Naive B cell (primary cell): ENCODE results near the gene GSTCD. TPM values are rescaled to one million over a fixed set of nuclear protein-coding genes. Genes with fewer than 3 reads are reported as not detected.
"Not testable (repeated sequence)": the region's sequence is repeated elsewhere in the genome, so short reads cannot be mapped to it uniquely, and the experiment has no call there.

ENCODE experiments used
- ATAC-seq, 2 donors: fragments of 150-1000 bp; cut with Tn5 transposase; 2 replicates each; pipeline ENCODE4 v1.10.0; 2021; ENCODE audit warnings: low read depth in 2 of 2, mild to moderate bottlenecking in 2 of 2, moderate library complexity in 2 of 2
- DNase-seq: peaks from one replicate; pipeline ENCODE4 v3.0.0; 2022
- H3K27ac Mint-ChIP-seq, 6 donors: one replicate each; pipeline ENCODE4 v1.8.0; 2020 to 2022; ENCODE audit warnings: mild to moderate bottlenecking in 6 of 6, mixed read lengths in 6 of 6, moderate library complexity in 5 of 6, inconsistent platforms in 2 of 6
- H3K27me3 Mint-ChIP-seq, 3 donors: one replicate each; pipeline ENCODE4 v1.8.0; 2021 to 2022; ENCODE audit warnings: mixed read lengths in 3 of 3, mild to moderate bottlenecking in 1 of 3
- H3K36me3 Mint-ChIP-seq, 2 donors: one replicate each; pipeline ENCODE4 v1.8.0; 2020 to 2022; ENCODE audit warnings: mixed read lengths in 2 of 2, inconsistent platforms in 1 of 2, mild to moderate bottlenecking in 1 of 2
- H3K4me1 Mint-ChIP-seq, 3 donors: one replicate each; pipeline ENCODE4 v1.8.0; 2020 to 2022; ENCODE audit warnings: mixed read lengths in 3 of 3, inconsistent platforms in 1 of 3, mild to moderate bottlenecking in 1 of 3, moderate library complexity in 1 of 3
- H3K4me3 Mint-ChIP-seq, 8 donors: one replicate each; pipeline ENCODE4 v1.8.0; 2020 to 2022; ENCODE audit warnings: mild to moderate bottlenecking in 8 of 8, mixed read lengths in 8 of 8, moderate library complexity in 8 of 8, inconsistent platforms in 2 of 8
- H3K9me3 Mint-ChIP-seq, 7 donors: one replicate each; pipeline ENCODE4 v1.8.0; 2020 to 2022; ENCODE audit warnings: mixed read lengths in 7 of 7, mild to moderate bottlenecking in 5 of 7, inconsistent platforms in 2 of 7, moderate library complexity in 1 of 7
- polyA plus RNA-seq, 6 donors: library from polyadenylated mRNA; unstranded; fragments of 300-500 nt; fragmentation: Illumina TruSeq; gene quantifications; one replicate each; pipeline ENCODE4 v1.2.3, GENCODE V29; 2021; ENCODE audit warnings: low read depth in 6 of 6

GSTCD gene
- polyA plus RNA-seq, 6 donors from 2014 or later = 4.4 to 6.1 (median 4.9) TPM; not detected in 1

DNA sequence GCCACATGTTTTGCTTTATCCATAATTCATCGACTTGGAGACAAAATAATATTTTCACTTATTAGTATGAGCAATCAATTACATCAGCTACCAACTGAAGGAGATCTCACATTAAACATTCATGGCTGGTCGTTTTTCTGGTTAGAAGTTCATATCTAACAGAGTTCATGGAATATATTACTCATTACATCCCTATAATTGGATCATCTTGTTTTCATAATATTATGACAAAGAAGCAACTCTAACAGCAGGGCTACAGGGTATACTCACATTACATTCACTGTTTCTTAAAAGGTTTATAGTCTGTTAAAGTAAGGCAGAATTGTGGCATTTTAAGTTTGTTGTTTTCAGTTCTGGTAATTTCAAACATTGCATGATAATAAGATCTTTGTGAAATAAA lies 33.0 kb downstream of the GSTCD start:
- DNase-seq (no peak), ATAC-seq (no peak)
- H3K4me1 Mint-ChIP-seq = no peaks in the 10 kb centered on the region
- peaks cover 31 to 33% of the 10 kb centered on the region in 2 donors for H3K36me3 Mint-ChIP-seq
- H3K27me3 Mint-ChIP-seq = no peaks in the 10 kb centered on the region
- H3K27ac Mint-ChIP-seq = no peak overlapping the region
- peaks cover 4 to 25% (median 22%) of the 10 kb centered on the region in 7 donors for H3K9me3 Mint-ChIP-seq
- no peak overlapping the region for H3K4me3 Mint-ChIP-seq

DNA sequence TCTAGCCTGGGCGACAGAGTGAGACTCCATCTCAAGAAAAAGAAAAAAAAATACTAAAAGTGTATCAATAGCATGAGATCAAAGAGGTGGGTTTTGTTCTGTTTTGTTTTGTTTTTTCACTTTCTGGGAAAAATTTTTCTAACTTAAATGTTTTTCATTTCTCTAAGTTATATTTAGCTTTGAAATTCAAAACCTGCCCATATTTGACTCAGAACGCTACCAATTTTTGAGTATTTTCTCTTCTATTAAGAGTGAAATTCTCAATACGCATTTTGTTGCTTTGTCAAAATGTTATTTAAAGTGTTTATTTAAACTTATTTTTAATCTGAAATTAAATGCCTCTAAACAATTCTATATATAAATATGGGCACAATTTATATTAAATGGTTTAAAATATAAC lies 39.6 kb downstream of the GSTCD start:
- Mint-ChIP-seq H3K27ac (no peak overlapping the region), H3K9me3 (no peaks in the 10 kb centered on the region), H3K27me3 (no peaks in the 10 kb centered on the region), H3K4me3 (no peak overlapping the region), H3K36me3 (peaks cover 0 to 6% of the 10 kb centered on the region in 2 donors), H3K4me1 (no peaks in the 10 kb centered on the region)
- DNase-seq = no peak
- no peak for ATAC-seq

- H3K9me3 Mint-ChIP-seq = no peaks in the 10 kb centered on the region
- H3K4me1 Mint-ChIP-seq = no peaks in the 10 kb centered on the region
- H3K36me3 Mint-ChIP-seq = no peaks in the 10 kb centered on the region
- ATAC-seq = no peak
- no peak for DNase-seq
- no peak overlapping the region for H3K4me3 Mint-ChIP-seq
- H3K27ac Mint-ChIP-seq = peak overlapping the region in 1 of 6 donors; percentile 28
- no peaks in the 10 kb centered on the region for H3K27me3 Mint-ChIP-seq
Measured at GRCh38 chr4:105751718-105752299, 43.2 kb downstream of the GSTCD start.

DNA sequence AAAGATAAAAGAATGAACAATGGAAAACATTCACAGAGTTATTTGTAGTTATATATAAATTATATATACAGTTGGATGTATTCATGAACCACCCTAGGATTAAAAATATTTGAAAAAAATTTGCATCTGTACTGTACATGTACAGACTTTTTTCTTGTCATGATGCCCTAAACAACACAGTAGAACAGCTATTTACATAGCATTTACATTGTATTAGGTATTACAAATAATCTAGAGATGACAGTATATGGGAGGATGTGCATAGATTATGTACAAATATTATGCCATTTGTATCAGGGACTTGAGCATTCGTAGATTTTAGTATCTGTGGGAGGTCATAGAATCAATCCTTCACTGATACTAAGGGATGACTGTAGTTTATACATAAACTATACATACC lies 44.8 kb downstream of the GSTCD start:
- no peak overlapping the region for H3K27ac Mint-ChIP-seq
- H3K4me3 Mint-ChIP-seq = no peak overlapping the region
- ATAC-seq (no peak), DNase-seq (no peak)
- H3K27me3 Mint-ChIP-seq = no peaks in the 10 kb centered on the region
- peaks cover 0 to 3% (median 0%) of the 10 kb centered on the region in 3 donors for H3K4me1 Mint-ChIP-seq
- H3K36me3 Mint-ChIP-seq = no peaks in the 10 kb centered on the region
- H3K9me3 Mint-ChIP-seq = peaks cover 0 to 1% (median 0%) of the 10 kb centered on the region in 7 donors

DNA sequence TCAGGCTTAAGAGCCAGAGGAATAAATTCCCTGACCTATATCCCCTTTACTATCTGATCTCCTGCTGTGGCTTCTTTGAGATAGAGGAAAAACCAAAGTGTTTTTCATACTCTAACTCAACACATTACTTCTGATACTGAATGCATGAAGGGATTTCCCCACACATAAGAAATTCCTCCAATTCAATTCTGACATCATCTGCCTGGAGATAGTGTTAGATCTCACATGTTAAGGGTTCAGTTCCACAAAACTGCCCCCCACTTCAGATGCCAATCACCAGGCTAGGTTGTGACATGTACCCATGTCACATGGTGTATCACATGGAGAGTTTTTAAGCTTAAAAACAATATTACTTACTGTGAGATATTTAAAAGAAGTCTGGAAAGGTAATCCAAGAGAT lies 46.8 kb downstream of the GSTCD start:
- Mint-ChIP-seq H3K36me3 (no peaks in the 10 kb centered on the region), H3K9me3 (peaks cover 0 to 2% (median 0%) of the 10 kb centered on the region in 7 donors), H3K27me3 (no peaks in the 10 kb centered on the region), H3K27ac (no peak overlapping the region), H3K4me1 (peaks cover 0 to 5% (median 0%) of the 10 kb centered on the region in 3 donors), H3K4me3 (no peak overlapping the region)
- ATAC-seq (no peak), DNase-seq (no peak)

DNA sequence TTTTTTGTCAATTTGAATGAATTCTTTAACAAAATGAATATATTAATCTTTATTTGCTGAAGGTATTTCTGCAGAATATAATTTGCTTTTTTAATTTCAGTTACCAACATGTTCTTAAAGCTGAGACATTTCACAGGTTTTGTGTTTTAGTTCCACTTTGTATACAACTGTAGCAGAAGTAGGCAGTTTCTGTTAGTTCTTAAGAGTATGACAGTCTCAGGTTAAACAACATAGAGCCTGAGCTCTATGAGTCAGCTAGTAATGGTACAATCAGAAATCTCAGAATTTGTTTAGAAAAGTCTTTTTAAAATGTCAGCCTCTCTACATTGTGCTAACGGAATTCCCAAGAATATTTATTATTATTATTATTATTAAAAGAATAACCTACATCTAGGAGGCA lies 50.4 kb downstream of the GSTCD start:
- H3K27ac Mint-ChIP-seq = no peak overlapping the region
- no peak for ATAC-seq

GRCh38 chr4:105765690-105766407 lies 57.3 kb downstream of the GSTCD start:
- no peaks in the 10 kb centered on the region for H3K27me3 Mint-ChIP-seq
- H3K27ac Mint-ChIP-seq = peak overlapping the region in 2 of 6 donors; percentile 49 to 52
- no peak for DNase-seq
- H3K4me3 Mint-ChIP-seq = no peak overlapping the region
- peaks cover 0 to 8% of the 10 kb centered on the region in 2 donors for H3K36me3 Mint-ChIP-seq
- no peak for ATAC-seq
- H3K9me3 Mint-ChIP-seq = peaks cover 0 to 14% (median 5%) of the 10 kb centered on the region in 7 donors
- no peaks in the 10 kb centered on the region for H3K4me1 Mint-ChIP-seq

More for the DNA sequence above, 50.4 kb downstream of the GSTCD start:
- Mint-ChIP-seq H3K4me1 (peaks cover 0 to 5% (median 0%) of the 10 kb centered on the region in 3 donors), H3K36me3 (no peaks in the 10 kb centered on the region), H3K9me3 (peaks cover 0 to 2% (median 0%) of the 10 kb centered on the region in 7 donors), H3K27me3 (no peaks in the 10 kb centered on the region), H3K4me3 (no peak overlapping the region)
- DNase-seq = no peak

DNA sequence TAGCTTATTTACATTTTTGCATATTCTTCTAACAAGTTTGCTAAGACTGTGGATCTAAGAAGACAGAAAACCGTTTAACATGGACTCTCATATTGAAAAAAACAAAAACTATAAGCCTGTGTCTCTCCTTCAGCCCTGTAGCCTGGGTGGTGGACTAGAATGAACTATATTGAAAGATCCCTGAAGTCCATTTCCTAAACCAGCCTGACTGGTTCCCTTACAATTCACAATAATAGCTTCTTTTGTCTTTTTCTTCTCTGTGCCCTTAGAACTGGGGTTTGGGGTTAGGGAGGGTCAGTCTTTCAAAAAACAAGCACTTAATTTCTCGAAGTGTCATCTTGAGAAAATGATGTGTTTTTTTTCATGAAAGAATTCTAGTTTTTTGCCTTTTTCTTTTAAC lies 59.0 kb downstream of the GSTCD start:
- DNase-seq (no peak), ATAC-seq (no peak)
- no peaks in the 10 kb centered on the region for H3K4me1 Mint-ChIP-seq
- H3K9me3 Mint-ChIP-seq = peaks cover 0 to 28% (median 18%) of the 10 kb centered on the region in 7 donors
- peaks cover 0 to 8% of the 10 kb centered on the region in 2 donors for H3K36me3 Mint-ChIP-seq
- H3K27ac Mint-ChIP-seq = no peak overlapping the region
- no peak overlapping the region for H3K4me3 Mint-ChIP-seq
- no peaks in the 10 kb centered on the region for H3K27me3 Mint-ChIP-seq

- Mint-ChIP-seq H3K36me3 (peaks cover 20 to 23% of the 10 kb centered on the region in 2 donors), H3K9me3 (peaks cover 0 to 42% (median 27%) of the 10 kb centered on the region in 7 donors)
- not testable (repeated sequence) for H3K4me1 Mint-ChIP-seq, H3K27me3 Mint-ChIP-seq, DNase-seq, ATAC-seq, H3K4me3 Mint-ChIP-seq, H3K27ac Mint-ChIP-seq
Measured at GRCh38 chr4:105770524-105770923, 61.9 kb downstream of the GSTCD start.

- Mint-ChIP-seq H3K9me3 (peaks cover 0 to 42% (median 27%) of the 10 kb centered on the region in 7 donors), H3K36me3 (peaks cover 16 to 25% of the 10 kb centered on the region in 2 donors), H3K4me3 (peak overlapping the region in 1 of 8 donors; percentile 52)
- not testable (repeated sequence) for DNase-seq, H3K4me1 Mint-ChIP-seq, ATAC-seq, H3K27ac Mint-ChIP-seq, H3K27me3 Mint-ChIP-seq
Measured at GRCh38 chr4:105772065-105772464, 63.5 kb downstream of the GSTCD start.

GRCh38 chr4:105775760-105776415 lies 67.3 kb downstream of the GSTCD start:
- not testable (repeated sequence) for ATAC-seq, H3K27ac Mint-ChIP-seq, H3K27me3 Mint-ChIP-seq, DNase-seq, H3K4me3 Mint-ChIP-seq, H3K4me1 Mint-ChIP-seq
- H3K9me3 Mint-ChIP-seq = peaks cover 0 to 30% (median 16%) of the 10 kb centered on the region in 7 donors
- peaks cover 16 to 25% of the 10 kb centered on the region in 2 donors for H3K36me3 Mint-ChIP-seq

DNA sequence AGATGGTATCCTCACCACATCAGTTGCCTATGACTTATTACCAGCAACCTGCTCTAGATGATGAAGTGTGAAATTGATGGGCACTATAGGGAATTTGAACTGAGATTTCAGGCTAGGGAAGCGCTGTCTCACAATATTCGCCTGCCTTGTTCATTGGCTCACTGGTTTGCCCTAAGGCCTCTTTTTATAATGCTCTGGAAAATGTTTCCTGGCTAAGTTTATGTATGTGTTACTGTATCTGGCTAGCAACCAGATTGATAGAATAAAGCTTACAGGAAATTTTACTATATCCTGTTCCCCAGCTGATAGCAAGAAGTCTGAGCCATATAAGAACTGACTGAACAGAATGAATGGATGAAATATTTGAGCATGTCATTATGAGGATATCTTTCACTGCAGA lies 71.6 kb downstream of the GSTCD start:
- no peak for DNase-seq
- Mint-ChIP-seq H3K4me1 (peaks cover 0 to 4% (median 0%) of the 10 kb centered on the region in 3 donors), H3K27me3 (no peaks in the 10 kb centered on the region), H3K9me3 (no peaks in the 10 kb centered on the region), H3K36me3 (peaks cover 0 to 14% of the 10 kb centered on the region in 2 donors), H3K27ac (peak overlapping the region in 1 of 6 donors; percentile 52), H3K4me3 (no peak overlapping the region)
- ATAC-seq = no peak

- no peaks in the 10 kb centered on the region for H3K4me1 Mint-ChIP-seq
Measured at GRCh38 chr4:105784761-105785160, 76.2 kb downstream of the GSTCD start.

DNA sequence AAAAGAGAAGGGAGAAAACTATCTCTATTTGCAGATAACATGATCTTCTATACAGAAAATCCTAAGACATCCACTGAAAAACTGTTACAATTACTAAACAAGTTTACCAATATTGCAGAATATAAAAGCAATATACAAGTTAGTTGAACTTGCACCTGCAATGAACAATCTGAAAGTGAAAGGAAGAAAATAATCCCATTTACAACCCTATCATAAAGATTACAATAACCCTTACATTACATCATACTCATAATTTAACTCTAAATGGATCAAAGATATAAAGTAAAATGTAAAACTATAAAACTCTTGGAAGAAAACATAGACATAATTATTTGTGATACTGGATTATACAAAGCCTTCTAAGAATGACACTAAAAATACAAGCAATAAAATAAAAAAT lies 77.2 kb downstream of the GSTCD start:
- H3K4me1 Mint-ChIP-seq = no peaks in the 10 kb centered on the region
- no peaks in the 10 kb centered on the region for H3K9me3 Mint-ChIP-seq
- no peak for ATAC-seq
- no peaks in the 10 kb centered on the region for H3K27me3 Mint-ChIP-seq
- H3K36me3 Mint-ChIP-seq = peaks cover 0 to 8% of the 10 kb centered on the region in 2 donors
- no peak for DNase-seq
- no peak overlapping the region for H3K27ac Mint-ChIP-seq
- H3K4me3 Mint-ChIP-seq = no peak overlapping the region

More at GRCh38 chr4:105784761-105785160, 76.2 kb downstream of the GSTCD start:
- DNase-seq = no peak
- no peaks in the 10 kb centered on the region for H3K9me3 Mint-ChIP-seq
- no peaks in the 10 kb centered on the region for H3K27me3 Mint-ChIP-seq
- peaks cover 0 to 8% of the 10 kb centered on the region in 2 donors for H3K36me3 Mint-ChIP-seq
- ATAC-seq = no peak
- no peak overlapping the region for H3K4me3 Mint-ChIP-seq
- no peak overlapping the region for H3K27ac Mint-ChIP-seq
